HL-60/S4 treated with phorbol 12-myristate 13-acetate at 8.2 ng/mL for 4 days and 3 days (cell line): ENCODE data around the gene RECK.
"Not testable (repeated sequence)": the region's sequence is repeated elsewhere in the genome, so short reads cannot be mapped to it uniquely, and the experiment has no call there.

ENCODE experiments used
- in situ Hi-C: fragments of 300-500 bp; cut with MboI; formaldehyde crosslinking; loops from 2 replicates; pipeline ENCODE4 v1.15.0; 2022; ENCODE audit warnings: low sequenced_read_pairs

The RECK gene

GRCh38 chr9:36063804-36064447, 27.2 kb downstream of the RECK start:
- in situ Hi-C loops, result no loop called here

- in situ Hi-C loops, result no loop called here
Measured at GRCh38 chr9:36064448-36065037, 27.8 kb downstream of the RECK start.

GRCh38 chr9:36074055-36074454, 37.3 kb downstream of the RECK start:
- in situ Hi-C loops, result no loop called here

DNA sequence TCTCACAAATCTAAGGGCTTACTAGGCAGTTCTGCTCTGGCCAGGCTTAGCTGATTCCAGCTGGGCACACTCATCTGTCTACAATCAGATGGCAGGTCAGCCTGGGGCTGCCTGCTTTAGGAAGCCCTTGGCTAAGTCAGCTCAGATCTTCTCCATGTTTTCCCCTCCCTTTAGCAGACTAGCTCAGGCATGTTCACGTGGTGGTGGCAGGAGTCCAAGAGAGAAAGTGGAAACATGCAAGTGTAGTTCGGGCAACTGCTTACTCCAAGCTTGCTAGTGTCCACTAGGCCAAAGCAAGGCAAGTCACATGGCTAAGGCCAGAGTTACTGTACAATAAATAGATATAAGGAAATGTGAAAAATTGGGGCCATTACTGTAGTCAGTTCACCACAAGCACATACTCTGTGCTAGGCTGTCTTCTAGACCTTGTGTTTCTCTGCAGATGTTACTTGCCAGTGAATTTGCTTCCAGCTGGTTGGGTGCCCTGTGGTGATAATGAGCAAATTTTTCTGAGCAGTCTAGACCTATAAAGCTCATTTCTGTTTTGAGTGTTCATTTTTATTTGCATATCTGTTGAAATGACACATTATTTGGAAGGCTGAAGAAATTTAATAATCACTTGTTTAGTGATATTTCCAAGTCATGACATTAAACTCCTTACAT, 38.3 kb downstream of the RECK start:
- in situ Hi-C loops, result no loop called here

DNA sequence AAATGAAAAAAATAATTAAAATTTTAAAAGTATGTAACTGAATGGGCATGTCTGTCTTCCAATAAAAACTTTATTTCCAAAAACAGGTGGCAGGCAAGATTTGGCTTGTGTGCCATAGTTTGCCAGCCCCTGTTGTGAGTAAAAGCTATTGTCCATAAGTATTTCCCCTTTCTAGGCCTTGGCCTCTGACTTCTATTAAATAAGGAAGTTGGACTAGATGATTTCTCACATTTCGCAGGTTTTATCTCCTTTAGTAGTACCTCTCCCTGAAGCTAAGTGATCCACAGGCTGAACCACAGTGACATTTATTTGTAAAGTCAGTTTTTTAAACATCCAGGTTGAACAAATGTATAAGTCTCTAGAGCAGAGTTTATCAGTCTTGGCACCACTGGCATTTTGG, 41.3 kb downstream of the RECK start:
- in situ Hi-C loops, result no loop called here

DNA sequence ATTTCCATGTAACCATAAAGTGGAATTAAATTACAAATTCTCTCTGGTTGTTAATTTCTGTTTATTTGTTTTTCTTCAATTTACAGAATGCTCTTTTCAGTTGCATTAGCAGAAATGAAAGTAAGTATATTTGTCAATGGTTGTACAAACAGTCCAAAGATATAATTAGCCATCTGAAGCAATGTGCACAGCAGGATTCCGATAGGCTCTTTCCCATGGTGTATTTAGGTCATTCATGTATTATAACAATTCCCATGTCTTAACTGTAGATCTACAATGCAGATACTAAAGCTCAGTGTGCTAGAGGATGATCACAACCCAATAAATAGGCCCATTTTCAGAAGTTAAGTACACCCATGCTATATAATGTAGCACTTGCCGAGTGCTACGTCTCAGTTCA, 43.8 kb downstream of the RECK start:
- in situ Hi-C loops, result no loop called here

GRCh38 chr9:36082931-36083330, 46.2 kb downstream of the RECK start:
- in situ Hi-C loops, result no loop called here

DNA sequence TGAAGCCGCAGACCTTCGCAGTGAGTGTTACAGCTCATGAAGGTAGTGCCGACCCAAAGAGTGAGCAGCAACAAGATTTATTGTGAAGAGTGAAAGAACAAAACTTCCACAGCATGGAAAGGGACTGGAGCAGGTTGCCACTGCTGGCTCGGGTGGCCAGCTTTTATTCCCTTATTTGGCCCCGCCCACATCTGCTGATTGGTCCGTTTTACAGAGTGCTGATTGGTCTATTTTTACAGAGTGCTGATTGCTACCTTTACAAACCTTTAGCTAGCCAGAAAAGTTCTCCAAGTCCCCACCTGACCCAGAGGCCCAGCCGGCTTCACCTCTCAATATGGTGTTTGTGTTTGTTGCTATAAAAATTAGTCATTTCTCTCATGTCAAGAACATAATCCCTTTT, 49.7 kb downstream of the RECK start:
- in situ Hi-C loops, result no loop called here

- in situ Hi-C loops, result not testable (repeated sequence)
Measured at GRCh38 chr9:36087054-36087453, 50.3 kb downstream of the RECK start.

- in situ Hi-C loops, result no loop called here
Measured at GRCh38 chr9:36088020-36088419, 51.3 kb downstream of the RECK start.

- in situ Hi-C loops, result no loop called here
Measured at GRCh38 chr9:36091026-36091953, 54.6 kb downstream of the RECK start.

GRCh38 chr9:36092014-36092413, 55.3 kb downstream of the RECK start:
- in situ Hi-C loops, result no loop called here

DNA sequence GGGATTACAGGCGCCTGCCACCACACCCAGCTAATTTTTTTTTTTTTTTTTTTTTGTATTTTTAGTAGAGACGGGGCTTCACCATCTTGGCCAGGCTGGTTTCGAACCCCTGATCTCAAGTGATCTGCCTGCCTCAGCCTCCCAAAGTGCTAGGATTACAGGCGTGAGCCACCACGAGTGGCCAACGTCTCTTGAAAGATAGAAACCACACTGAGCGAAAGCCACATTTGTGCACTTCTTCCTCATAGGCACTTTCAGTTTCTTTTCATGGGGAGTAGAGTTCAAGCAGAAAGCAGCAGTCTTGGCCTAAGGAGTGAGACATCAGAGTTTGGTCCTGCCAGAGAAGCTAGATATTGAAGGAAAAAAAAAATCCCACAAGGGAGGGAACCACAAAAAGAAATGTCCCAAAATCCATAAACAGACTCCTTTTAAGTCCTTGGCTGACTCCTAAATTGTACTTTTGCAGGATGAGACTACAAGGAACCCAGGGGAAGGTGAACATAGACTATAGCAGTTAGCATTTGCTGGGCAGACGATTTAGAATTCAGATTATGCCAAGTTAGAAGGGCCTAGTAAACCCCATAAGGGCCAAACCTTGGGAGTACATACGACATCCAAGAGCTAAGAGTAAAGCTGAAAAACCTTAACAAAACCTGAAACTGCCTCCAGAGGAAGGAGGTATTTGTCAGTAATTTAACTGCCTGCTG, 55.9 kb downstream of the RECK start:
- in situ Hi-C loops, result no loop called here

DNA sequence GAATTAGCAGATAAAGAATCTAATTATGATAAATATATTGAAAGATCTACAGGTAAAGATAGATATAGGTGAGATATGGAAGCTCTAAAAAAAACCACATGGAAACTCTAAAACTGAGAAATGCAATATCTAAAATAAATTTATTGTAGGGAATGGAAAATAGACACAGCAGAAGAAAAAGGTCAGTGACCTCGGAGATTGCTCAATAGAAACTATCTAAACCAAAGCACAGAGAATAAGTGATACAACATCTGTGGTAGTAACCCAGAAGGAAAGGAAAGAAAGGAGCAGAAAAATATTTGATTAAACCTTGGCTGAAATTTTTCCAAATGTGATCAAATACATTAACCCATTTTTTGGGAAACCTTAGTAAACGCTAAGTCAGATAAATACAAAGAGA, 56.7 kb downstream of the RECK start:
- in situ Hi-C loops, result no loop called here

- in situ Hi-C loops, result loop anchor here (10.0 kb wide), 1 partner anchor 65 kb away; the partner anchor contains the start of gene CCIN
Measured at GRCh38 chr9:36099718-36100117, 63.0 kb downstream of the RECK start.

DNA sequence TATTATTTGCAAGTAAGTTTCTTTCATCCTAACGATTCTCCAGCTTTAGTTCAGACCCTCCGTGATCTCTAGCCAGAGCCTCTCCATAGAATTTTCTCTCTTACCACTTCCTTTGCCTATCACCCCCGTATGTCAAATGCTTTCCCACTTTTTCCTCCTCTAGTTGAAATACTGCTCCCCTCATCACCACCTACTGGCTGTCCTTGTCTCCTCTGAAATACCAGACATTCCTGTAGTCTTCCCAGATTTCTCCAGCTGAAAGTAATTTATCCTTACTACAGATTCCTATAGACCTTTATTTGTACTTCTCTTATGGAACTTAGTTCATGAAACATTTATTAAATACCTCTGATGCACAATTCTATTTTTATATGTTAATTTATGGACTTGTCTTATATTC, 63.8 kb downstream of the RECK start:
- in situ Hi-C loops, result loop anchor here (10.0 kb wide), 1 partner anchor 64 kb away; the partner anchor contains the start of gene CCIN

DNA sequence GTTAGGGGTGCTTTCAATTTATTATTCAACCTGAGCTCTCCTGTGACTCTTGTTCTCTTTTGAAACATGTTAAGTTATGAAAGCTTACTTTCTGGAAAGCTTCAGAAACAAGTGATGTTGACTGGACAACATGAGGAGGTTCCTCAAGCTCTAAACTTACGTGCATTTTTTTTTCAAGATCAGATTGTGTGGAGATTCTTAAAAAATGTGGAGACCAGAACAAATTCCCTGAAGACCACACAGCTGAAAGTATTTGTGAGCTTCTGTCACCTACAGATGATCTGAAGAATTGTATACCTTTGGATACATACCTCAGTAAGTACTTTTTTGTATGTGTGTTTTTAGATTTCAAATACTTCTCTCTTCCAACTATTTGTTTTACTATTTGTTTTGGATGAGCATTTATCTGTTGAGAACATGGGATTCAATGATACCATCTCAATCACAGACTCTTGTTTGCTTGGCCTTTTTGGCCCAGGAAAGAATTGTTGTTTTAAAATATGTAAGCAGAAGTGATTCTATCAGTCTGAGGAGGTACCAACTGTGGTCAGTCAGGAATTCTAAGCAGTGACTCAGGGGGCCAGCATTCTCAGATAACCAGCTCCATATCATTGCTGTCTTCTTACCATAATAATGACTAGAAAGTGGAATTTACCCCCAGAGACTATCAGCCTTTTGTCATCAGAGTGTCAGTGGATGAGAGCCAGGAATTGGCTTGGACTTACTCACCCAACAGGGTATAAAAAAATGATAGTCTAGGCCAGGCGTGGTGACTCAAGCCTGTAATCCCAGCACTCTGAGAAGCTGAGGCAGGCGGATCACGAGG, 65.4 kb downstream of the RECK start:
- in situ Hi-C loops, result loop anchor here (10.0 kb wide), 1 partner anchor 63 kb away; the partner anchor contains the start of gene CCIN

DNA sequence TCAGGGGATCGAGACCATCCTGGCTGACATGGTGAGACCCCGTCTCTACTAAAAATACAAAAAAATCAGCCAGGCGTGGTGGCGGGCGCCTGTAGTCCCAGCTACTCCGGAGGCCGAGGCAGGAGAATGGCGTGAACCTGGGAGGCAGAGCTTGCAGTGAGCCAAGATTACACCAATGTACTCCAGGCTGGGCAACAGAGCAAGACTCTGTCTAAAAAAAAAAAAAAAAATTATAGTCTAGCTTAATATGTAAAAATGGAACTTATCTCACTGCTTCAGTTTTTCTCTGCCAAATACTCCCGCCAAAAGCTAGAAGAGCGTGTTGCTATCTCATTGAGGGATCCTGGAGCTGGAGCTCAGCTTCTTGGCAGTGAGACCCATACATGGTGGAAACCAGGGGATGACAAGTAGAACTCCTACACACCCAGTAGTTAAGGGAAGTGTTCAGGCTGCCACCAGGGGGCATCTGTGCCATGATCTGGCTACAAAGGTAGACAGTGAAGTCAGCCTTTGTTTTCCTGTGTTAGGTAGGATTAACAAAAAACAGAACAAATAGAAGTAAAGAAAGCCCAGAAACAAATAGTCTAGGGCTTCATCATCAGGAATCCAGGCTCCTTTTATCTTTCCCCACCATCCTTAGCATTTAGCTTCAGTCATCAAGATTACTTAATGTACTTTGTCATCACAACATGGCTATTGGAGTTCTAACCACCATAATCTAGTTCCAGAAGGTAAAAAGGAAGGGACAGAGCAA, 66.2 kb downstream of the RECK start:
- in situ Hi-C loops, result loop anchor here (10.0 kb wide), 1 partner anchor 62 kb away; the partner anchor contains the start of gene CCIN

DNA sequence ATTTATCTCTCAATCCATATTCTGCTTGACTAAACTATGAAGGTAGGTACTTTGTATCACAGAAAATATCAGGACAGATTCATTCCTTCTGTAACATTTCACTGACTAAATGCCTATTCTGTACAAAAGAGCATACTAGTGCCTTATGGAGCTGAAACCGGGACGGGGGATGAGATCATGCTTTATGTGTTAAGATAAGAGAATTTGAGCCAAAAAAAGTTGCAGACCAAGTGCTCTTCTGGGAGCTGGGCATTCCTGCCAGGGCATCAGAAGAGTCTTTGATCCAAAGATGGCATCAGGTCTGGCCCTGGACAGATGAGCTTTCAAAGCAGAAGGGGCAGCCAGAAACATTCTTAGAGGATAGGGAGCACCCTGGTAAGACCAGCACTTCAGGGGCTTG, 72.4 kb downstream of the RECK start:
- in situ Hi-C loops, result loop anchor here (10.0 kb wide), 1 partner anchor 56 kb away; the partner anchor contains the start of gene CCIN
